ENCODE results near the gene TMC1.

TMC1 gene

DNA sequence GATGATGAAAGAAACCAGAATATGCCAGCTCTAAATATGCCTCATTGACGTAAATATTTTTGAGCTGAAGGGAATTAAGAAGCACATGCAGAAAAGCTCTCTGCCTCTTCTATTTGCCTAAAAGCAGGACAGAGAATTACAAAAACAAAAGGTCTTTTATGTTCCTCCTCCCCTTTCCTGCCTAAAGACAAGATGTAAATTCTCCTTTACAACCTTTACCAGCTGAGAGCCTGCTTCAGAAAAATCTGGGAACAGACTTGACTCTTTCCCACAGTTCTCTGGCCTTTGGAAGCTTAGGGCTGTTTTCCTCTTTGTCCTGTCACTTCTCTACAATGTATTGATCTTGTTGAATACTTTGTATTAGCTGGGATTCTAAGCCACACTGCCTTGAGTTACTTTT, 199.7 kb downstream of the TMC1 start:
- Histone ChIP-seq H3K9me3 (ENCODE audit: severe bottlenecking) (no peaks in the 10 kb centered on the region), H3K27ac (no peak overlapping the region), H3K36me3 (no peaks in the 10 kb centered on the region), H3K27me3 (ENCODE audit: insufficient read depth, low read depth, severe bottlenecking) (no peaks in the 10 kb centered on the region), H3K4me3 (ENCODE audit: low read depth, low read length) (no peak overlapping the region)
- DNase-seq: no peak
- TF ChIP-seq CTCF (IDR thresholded peaks at IDR 0.05; ENCODE audit: low read depth, low read length): no peak

DNA sequence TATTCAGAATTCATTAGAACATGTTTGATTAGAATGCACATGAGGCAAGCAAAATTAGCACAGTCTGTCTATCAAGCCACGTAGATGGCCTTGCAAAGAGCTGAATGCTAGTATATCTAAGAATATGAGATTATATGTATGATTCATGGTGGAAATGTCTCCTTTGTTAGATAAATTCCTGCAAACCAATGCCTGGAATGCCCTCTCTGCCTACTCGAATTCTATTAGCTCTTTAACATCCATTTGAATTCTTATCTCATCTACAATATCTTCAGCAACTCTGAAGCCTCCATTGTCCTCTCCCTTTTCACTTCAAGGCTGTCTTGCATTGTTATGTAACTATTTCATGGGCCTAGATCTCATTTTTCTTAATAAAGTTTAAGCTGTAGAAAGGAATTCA, 205.5 kb downstream of the TMC1 start:
- no peak for DNase-seq
- H3K9me3 ChIP-seq (ENCODE audit: severe bottlenecking): no peaks in the 10 kb centered on the region
- no peak overlapping the region for H3K4me3 ChIP-seq (ENCODE audit: low read depth, low read length)
- TF ChIP-seq CTCF (IDR thresholded peaks at IDR 0.05; ENCODE audit: low read depth, low read length): no peak
- H3K27me3 ChIP-seq (ENCODE audit: insufficient read depth, low read depth, severe bottlenecking): no peaks in the 10 kb centered on the region
- no peak overlapping the region for H3K27ac ChIP-seq
- H3K36me3 ChIP-seq: no peaks in the 10 kb centered on the region

- no peaks in the 10 kb centered on the region for H3K27me3 ChIP-seq (ENCODE audit: insufficient read depth, low read depth, severe bottlenecking)
- H3K36me3 ChIP-seq: no peaks in the 10 kb centered on the region
- H3K4me3 ChIP-seq (ENCODE audit: low read depth, low read length): no peak overlapping the region
- no peak overlapping the region for H3K27ac ChIP-seq
- no peak for DNase-seq
- H3K9me3 ChIP-seq (ENCODE audit: severe bottlenecking): no peaks in the 10 kb centered on the region
- TF ChIP-seq CTCF (IDR thresholded peaks at IDR 0.05; ENCODE audit: low read depth, low read length): no peak
Measured at GRCh38 chr9:72728031-72728770, 206.8 kb downstream of the TMC1 start.

DNA sequence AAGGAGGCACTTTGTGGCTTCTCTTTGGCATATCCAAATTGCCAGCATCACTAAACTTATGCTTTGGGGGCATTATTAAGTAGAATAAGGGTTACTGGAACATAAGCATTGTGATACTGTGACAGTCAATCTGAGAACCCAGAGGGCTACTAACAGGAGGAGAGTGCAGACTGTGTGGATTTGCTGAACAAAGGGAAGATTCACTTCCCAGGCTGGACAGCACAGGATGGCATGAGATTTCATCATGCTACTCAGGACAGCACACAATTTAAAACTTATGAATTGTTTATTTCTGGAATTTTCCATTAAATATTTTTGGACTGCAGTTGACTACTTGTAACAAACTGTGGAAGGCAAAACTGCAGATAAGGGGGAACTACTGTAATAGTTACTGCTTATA, 212.5 kb downstream of the TMC1 start:
- DNase-seq: no peak
- H3K9me3 ChIP-seq (ENCODE audit: severe bottlenecking): no peaks in the 10 kb centered on the region
- no peak for TF ChIP-seq CTCF (IDR thresholded peaks at IDR 0.05; ENCODE audit: low read depth, low read length)
- no peak overlapping the region for H3K27ac ChIP-seq
- no peaks in the 10 kb centered on the region for H3K36me3 ChIP-seq
- no peak overlapping the region for H3K4me3 ChIP-seq (ENCODE audit: low read depth, low read length)
- H3K27me3 ChIP-seq (ENCODE audit: insufficient read depth, low read depth, severe bottlenecking): no peaks in the 10 kb centered on the region

GRCh38 chr9:72734631-72735030, 213.2 kb downstream of the TMC1 start:
- DNase-seq: no peak
- Histone ChIP-seq H3K4me3 (ENCODE audit: low read depth, low read length) (no peak overlapping the region), H3K27ac (no peak overlapping the region), H3K9me3 (ENCODE audit: severe bottlenecking) (no peaks in the 10 kb centered on the region), H3K36me3 (no peaks in the 10 kb centered on the region), H3K27me3 (ENCODE audit: insufficient read depth, low read depth, severe bottlenecking) (no peaks in the 10 kb centered on the region)
- no peak for TF ChIP-seq CTCF (IDR thresholded peaks at IDR 0.05; ENCODE audit: low read depth, low read length)

DNA sequence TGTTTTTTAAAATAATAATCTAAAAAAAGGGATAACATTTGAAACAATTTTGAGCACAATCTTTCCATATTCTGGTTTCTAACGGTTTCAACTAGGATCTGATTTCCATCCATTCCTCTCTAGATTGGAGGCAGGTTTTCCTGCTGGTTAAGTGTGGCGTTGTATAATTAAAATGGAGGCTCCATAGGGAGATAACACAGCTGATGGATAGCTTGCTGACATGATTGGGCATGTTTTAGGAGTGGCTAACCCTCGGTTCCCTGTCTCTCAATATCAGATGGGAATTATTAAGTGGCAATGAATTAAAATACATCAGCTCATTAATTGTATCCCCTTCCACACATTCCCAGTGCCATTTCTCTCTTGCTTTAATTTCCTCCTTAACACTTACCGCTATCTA, 222.4 kb downstream of the TMC1 start:
- H3K27me3 ChIP-seq (ENCODE audit: insufficient read depth, low read depth, severe bottlenecking): no peaks in the 10 kb centered on the region
- H3K36me3 ChIP-seq: no peaks in the 10 kb centered on the region
- no peak overlapping the region for H3K4me3 ChIP-seq (ENCODE audit: low read depth, low read length)
- H3K9me3 ChIP-seq (ENCODE audit: severe bottlenecking): no peaks in the 10 kb centered on the region
- no peak for DNase-seq
- no peak for TF ChIP-seq CTCF (IDR thresholded peaks at IDR 0.05; ENCODE audit: low read depth, low read length)
- no peak overlapping the region for H3K27ac ChIP-seq

Measured in WERI-Rb-1 (cell line).